ENCODE results near the gene ADAM22. TPM values are rescaled to one million over a fixed set of nuclear protein-coding genes. Genes with fewer than 3 reads are reported as not detected.

The ADAM22 gene
- total and polyA plus RNA-seq, 2 experiments from 2014 or later = 1.6 to 9.8 TPM

- no peak for TF ChIP-seq CTCF (IDR thresholded peaks at IDR 0.05; ENCODE audit: poor library complexity)
- no peak for TF ChIP-seq EZH2phosphoT487 (IDR thresholded peaks at IDR 0.05; ENCODE audit: low read depth, severe bottlenecking, unreplicated experiment)
- TF ChIP-seq EZH2 (IDR thresholded peaks at IDR 0.05; ENCODE audit: borderline replicate concordance) = no peak
- H3K79me2 ChIP-seq = no peaks in the 10 kb centered on the region
- no peaks in the 10 kb centered on the region for H3K9me3 ChIP-seq (ENCODE audit: low read depth)
- no peak overlapping the region for H2AFZ ChIP-seq
- H3K27me3 ChIP-seq = no peaks in the 10 kb centered on the region
- no peaks in the 10 kb centered on the region for H3K4me1 ChIP-seq (ENCODE audit: insufficient read depth)
- H4K20me1 ChIP-seq (ENCODE audit: insufficient read depth, poor library complexity, severe bottlenecking) = no peaks in the 10 kb centered on the region
- DNase-seq (ENCODE audit: low spot score) = no peak
- H3K9me2 ChIP-seq (replicated peaks; ENCODE audit: insufficient read depth) = no peaks in the 10 kb centered on the region
- no peaks in the 10 kb centered on the region for H3K36me3 ChIP-seq (replicated peaks; ENCODE audit: insufficient read depth, low read depth)
- H3K27ac ChIP-seq = no peak overlapping the region
- no peak overlapping the region for H3K4me2 ChIP-seq
- H3K4me3 ChIP-seq = no peak overlapping the region
Measured at GRCh38 chr7:87948371-87948770, 14.3 kb downstream of the ADAM22 start.

- Histone ChIP-seq H3K4me1 (ENCODE audit: insufficient read depth) (no peaks in the 10 kb centered on the region), H3K4me3 (no peak overlapping the region), H3K4me2 (no peak overlapping the region), H3K9me2 (replicated peaks; ENCODE audit: insufficient read depth) (no peaks in the 10 kb centered on the region), H3K36me3 (replicated peaks; ENCODE audit: insufficient read depth, low read depth) (no peaks in the 10 kb centered on the region), H3K79me2 (no peaks in the 10 kb centered on the region), H3K27ac (no peak overlapping the region), H2AFZ (no peak overlapping the region), H3K27me3 (no peaks in the 10 kb centered on the region), H4K20me1 (ENCODE audit: insufficient read depth, poor library complexity, severe bottlenecking) (no peaks in the 10 kb centered on the region), H3K9me3 (ENCODE audit: low read depth) (no peaks in the 10 kb centered on the region)
- DNase-seq (ENCODE audit: low spot score) = no peak
- no peak for TF ChIP-seq EZH2phosphoT487 (IDR thresholded peaks at IDR 0.05; ENCODE audit: low read depth, severe bottlenecking, unreplicated experiment)
- TF ChIP-seq EZH2 (IDR thresholded peaks at IDR 0.05; ENCODE audit: borderline replicate concordance) = no peak
- TF ChIP-seq CTCF (IDR thresholded peaks at IDR 0.05; ENCODE audit: poor library complexity) = no peak
- WGBS (ENCODE audit: low lambda C conversion rate, missing lambda C conversion rate) = 96% methylated on average over 3 of the region's 3 CpGs
Measured at GRCh38 chr7:87959336-87959735, 25.3 kb downstream of the ADAM22 start.

- Histone ChIP-seq H3K4me3 (no peak overlapping the region), H3K4me1 (ENCODE audit: insufficient read depth) (no peaks in the 10 kb centered on the region), H3K9me3 (ENCODE audit: low read depth) (no peaks in the 10 kb centered on the region), H3K9me2 (replicated peaks; ENCODE audit: insufficient read depth) (no peaks in the 10 kb centered on the region), H2AFZ (no peak overlapping the region), H3K4me2 (no peak overlapping the region), H3K36me3 (replicated peaks; ENCODE audit: insufficient read depth, low read depth) (no peaks in the 10 kb centered on the region), H3K27me3 (no peaks in the 10 kb centered on the region), H4K20me1 (ENCODE audit: insufficient read depth, poor library complexity, severe bottlenecking) (no peaks in the 10 kb centered on the region), H3K27ac (no peak overlapping the region), H3K79me2 (no peaks in the 10 kb centered on the region)
- 72% methylated on average over 1 of the region's 1 CpG for whole genome bisulfite sequencing (ENCODE audit: low lambda C conversion rate, missing lambda C conversion rate)
- no peak for DNase-seq (ENCODE audit: low spot score)
- no peak for TF ChIP-seq CTCF (IDR thresholded peaks at IDR 0.05; ENCODE audit: poor library complexity)
- TF ChIP-seq EZH2phosphoT487 (IDR thresholded peaks at IDR 0.05; ENCODE audit: low read depth, severe bottlenecking, unreplicated experiment) = no peak
- no peak for TF ChIP-seq EZH2 (IDR thresholded peaks at IDR 0.05; ENCODE audit: borderline replicate concordance)
Measured at GRCh38 chr7:87960239-87960638, 26.2 kb downstream of the ADAM22 start.

GRCh38 chr7:87961754-87962153, 27.7 kb downstream of the ADAM22 start:
- Histone ChIP-seq H3K4me2 (no peak overlapping the region), H3K9me2 (replicated peaks; ENCODE audit: insufficient read depth) (no peaks in the 10 kb centered on the region), H2AFZ (no peak overlapping the region), H4K20me1 (ENCODE audit: insufficient read depth, poor library complexity, severe bottlenecking) (no peaks in the 10 kb centered on the region), H3K27ac (no peak overlapping the region), H3K36me3 (replicated peaks; ENCODE audit: insufficient read depth, low read depth) (no peaks in the 10 kb centered on the region), H3K4me3 (no peak overlapping the region), H3K79me2 (no peaks in the 10 kb centered on the region), H3K9me3 (ENCODE audit: low read depth) (no peaks in the 10 kb centered on the region), H3K27me3 (no peaks in the 10 kb centered on the region), H3K4me1 (ENCODE audit: insufficient read depth) (no peaks in the 10 kb centered on the region)
- 64% methylated on average over 1 of the region's 1 CpG for WGBS (ENCODE audit: low lambda C conversion rate, missing lambda C conversion rate)
- peak; percentile 3 for DNase-seq (ENCODE audit: low spot score)
- TF ChIP-seq EZH2 (IDR thresholded peaks at IDR 0.05; ENCODE audit: borderline replicate concordance) (no peak), CTCF (IDR thresholded peaks at IDR 0.05; ENCODE audit: poor library complexity) (no peak), EZH2phosphoT487 (IDR thresholded peaks at IDR 0.05; ENCODE audit: low read depth, severe bottlenecking, unreplicated experiment) (no peak)

Measured in hepatocyte (in vitro differentiated cells).